ENCODE data around the gene GOSR2. TPM values are rescaled to one million over a fixed set of nuclear protein-coding genes. Genes with fewer than 3 reads are reported as not detected.

The GOSR2 gene
- total and polyA plus RNA-seq, 2 of the 13 experiments (the other 11 are each of a cell fraction or from before 2014, with no cell fraction given) = 61.5 to 63.9 TPM

DNA sequence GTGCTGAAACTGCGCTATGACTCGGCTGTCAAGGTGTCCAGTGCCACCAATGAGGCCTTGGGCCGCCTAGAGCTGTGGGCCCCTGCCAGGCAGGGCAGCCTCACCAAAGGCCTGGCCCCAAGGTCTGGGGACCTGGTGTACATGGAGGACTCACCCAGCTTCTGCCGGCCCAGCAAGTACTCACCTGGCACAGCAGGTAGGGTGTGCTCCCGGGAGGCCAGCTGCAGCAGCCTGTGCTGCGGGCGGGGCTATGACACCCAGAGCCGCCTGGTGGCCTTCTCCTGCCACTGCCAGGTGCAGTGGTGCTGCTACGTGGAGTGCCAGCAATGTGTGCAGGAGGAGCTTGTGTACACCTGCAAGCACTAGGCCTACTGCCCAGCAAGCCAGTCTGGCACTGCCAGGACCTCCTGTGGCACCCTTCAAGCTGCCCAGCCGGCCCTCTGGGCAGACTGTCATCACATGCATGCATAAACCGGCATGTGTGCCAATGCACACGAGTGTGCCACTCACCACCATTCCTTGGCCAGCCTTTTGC is 46.5 kb upstream of the GOSR2 start (continued):
- TF ChIP-seq, protein P1, sequence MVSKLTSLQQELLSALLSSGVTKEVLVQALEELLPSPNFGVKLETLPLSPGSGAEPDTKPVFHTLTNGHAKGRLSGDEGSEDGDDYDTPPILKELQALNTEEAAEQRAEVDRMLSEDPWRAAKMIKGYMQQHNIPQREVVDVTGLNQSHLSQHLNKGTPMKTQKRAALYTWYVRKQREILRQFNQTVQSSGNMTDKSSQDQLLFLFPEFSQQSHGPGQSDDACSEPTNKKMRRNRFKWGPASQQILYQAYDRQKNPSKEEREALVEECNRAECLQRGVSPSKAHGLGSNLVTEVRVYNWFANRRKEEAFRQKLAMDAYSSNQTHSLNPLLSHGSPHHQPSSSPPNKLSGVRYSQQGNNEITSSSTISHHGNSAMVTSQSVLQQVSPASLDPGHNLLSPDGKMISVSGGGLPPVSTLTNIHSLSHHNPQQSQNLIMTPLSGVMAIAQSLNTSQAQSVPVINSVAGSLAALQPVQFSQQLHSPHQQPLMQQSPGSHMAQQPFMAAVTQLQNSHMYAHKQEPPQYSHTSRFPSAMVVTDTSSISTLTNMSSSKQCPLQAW (CRISPR knock-in tag; IDR thresholded peaks at IDR 0.05) = 0 out of 2 replicates have a peak, but pooled peaks have one; percentile 39
- TF ChIP-seq, protein P2, sequence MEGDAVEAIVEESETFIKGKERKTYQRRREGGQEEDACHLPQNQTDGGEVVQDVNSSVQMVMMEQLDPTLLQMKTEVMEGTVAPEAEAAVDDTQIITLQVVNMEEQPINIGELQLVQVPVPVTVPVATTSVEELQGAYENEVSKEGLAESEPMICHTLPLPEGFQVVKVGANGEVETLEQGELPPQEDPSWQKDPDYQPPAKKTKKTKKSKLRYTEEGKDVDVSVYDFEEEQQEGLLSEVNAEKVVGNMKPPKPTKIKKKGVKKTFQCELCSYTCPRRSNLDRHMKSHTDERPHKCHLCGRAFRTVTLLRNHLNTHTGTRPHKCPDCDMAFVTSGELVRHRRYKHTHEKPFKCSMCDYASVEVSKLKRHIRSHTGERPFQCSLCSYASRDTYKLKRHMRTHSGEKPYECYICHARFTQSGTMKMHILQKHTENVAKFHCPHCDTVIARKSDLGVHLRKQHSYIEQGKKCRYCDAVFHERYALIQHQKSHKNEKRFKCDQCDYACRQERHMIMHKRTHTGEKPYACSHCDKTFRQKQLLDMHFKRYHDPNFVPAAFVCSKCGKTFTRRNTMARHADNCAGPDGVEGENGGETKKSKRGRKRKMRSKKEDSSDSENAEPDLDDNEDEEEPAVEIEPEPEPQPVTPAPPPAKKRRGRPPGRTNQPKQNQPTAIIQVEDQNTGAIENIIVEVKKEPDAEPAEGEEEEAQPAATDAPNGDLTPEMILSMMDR (CRISPR knock-in tag; IDR thresholded peaks at IDR 0.05) = peak; percentile 95
- TF ChIP-seq, protein P3, sequence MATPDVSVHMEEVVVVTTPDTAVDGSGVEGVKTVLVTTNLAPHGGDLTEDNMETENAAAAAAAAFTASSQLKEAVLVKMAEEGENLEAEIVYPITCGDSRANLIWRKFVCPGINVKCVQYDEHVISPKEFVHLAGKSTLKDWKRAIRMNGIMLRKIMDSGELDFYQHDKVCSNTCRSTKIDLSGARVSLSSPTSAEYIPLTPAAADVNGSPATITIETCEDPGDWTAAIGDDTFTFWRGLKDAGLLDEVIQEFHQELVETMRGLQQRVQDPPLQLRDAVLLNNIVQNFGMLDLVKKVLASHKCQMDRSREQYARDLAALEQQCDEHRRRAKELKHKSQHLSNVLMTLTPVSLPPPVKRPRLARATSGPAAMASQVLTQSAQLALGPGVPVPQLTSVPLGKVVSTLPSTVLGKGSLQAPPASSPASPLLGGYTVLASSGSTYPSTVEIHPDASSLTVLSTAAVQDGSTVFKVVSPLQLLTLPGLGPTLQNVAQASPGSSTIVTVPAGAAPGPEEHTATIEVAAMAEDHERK (CRISPR knock-in tag; IDR thresholded peaks at IDR 0.05; ENCODE audit: low read depth) = no peak
- TF ChIP-seq ZNF260 (CRISPR knock-in tag; IDR thresholded peaks at IDR 0.05; ENCODE audit: borderline replicate concordance, low read depth) (no peak), ZNF614 (CRISPR knock-in tag; IDR thresholded peaks at IDR 0.05; ENCODE audit: borderline replicate concordance) (0 out of 2 replicates have a peak, but pooled peaks have one; percentile 33), SPEN (CRISPR knock-in tag; IDR thresholded peaks at IDR 0.05; ENCODE audit: low read depth) (peak; percentile 54; the same call in 1 of the 2 replicates), HNRNPL (IDR thresholded peaks at IDR 0.05; ENCODE audit: low read depth, low read length) (peak; percentile 89), SAP130 (CRISPR knock-in tag; IDR thresholded peaks at IDR 0.05; ENCODE audit: low read depth) (0 out of 2 replicates have a peak, but pooled peaks have one; percentile 11)
- TF ChIP-seq, protein P4, sequence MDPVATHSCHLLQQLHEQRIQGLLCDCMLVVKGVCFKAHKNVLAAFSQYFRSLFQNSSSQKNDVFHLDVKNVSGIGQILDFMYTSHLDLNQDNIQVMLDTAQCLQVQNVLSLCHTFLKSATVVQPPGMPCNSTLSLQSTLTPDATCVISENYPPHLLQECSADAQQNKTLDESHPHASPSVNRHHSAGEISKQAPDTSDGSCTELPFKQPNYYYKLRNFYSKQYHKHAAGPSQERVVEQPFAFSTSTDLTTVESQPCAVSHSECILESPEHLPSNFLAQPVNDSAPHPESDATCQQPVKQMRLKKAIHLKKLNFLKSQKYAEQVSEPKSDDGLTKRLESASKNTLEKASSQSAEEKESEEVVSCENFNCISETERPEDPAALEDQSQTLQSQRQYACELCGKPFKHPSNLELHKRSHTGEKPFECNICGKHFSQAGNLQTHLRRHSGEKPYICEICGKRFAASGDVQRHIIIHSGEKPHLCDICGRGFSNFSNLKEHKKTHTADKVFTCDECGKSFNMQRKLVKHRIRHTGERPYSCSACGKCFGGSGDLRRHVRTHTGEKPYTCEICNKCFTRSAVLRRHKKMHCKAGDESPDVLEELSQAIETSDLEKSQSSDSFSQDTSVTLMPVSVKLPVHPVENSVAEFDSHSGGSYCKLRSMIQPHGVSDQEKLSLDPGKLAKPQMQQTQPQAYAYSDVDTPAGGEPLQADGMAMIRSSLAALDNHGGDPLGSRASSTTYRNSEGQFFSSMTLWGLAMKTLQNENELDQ (CRISPR knock-in tag; IDR thresholded peaks at IDR 0.05; ENCODE audit: borderline replicate concordance) = no peak
- TF ChIP-seq, protein P5, sequence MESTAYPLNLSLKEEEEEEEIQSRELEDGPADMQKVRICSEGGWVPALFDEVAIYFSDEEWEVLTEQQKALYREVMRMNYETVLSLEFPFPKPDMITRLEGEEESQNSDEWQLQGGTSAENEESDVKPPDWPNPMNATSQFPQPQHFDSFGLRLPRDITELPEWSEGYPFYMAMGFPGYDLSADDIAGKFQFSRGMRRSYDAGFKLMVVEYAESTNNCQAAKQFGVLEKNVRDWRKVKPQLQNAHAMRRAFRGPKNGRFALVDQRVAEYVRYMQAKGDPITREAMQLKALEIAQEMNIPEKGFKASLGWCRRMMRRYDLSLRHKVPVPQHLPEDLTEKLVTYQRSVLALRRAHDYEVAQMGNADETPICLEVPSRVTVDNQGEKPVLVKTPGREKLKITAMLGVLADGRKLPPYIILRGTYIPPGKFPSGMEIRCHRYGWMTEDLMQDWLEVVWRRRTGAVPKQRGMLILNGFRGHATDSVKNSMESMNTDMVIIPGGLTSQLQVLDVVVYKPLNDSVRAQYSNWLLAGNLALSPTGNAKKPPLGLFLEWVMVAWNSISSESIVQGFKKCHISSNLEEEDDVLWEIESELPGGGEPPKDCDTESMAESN (CRISPR knock-in tag; conservative IDR thresholded peaks at IDR 0.05) = no peak
- TF ChIP-seq, protein P6, sequence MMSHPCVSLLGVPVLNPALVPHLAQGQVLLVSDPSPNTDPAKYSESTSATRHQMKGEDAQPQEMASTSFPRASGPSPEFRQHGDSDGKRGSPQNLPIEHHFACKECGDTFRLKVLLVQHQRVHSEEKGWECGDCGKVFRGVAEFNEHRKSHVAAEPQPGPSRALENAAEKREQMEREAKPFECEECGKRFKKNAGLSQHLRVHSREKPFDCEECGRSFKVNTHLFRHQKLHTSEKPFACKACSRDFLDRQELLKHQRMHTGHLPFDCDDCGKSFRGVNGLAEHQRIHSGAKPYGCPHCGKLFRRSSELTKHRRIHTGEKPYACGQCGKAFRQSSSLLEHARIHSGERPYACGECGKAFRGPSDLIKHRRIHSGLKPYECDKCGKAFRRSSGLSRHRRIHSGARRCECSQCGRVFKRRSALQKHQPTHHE (CRISPR knock-in tag; IDR thresholded peaks at IDR 0.05; ENCODE audit: borderline replicate concordance) = no peak
- TF ChIP-seq, protein P7, sequence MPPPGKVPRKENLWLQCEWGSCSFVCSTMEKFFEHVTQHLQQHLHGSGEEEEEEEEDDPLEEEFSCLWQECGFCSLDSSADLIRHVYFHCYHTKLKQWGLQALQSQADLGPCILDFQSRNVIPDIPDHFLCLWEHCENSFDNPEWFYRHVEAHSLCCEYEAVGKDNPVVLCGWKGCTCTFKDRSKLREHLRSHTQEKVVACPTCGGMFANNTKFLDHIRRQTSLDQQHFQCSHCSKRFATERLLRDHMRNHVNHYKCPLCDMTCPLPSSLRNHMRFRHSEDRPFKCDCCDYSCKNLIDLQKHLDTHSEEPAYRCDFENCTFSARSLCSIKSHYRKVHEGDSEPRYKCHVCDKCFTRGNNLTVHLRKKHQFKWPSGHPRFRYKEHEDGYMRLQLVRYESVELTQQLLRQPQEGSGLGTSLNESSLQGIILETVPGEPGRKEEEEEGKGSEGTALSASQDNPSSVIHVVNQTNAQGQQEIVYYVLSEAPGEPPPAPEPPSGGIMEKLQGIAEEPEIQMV (CRISPR knock-in tag; IDR thresholded peaks at IDR 0.05; ENCODE audit: low read depth) = peak; percentile 60; the same call in 1 of the 2 replicates
- TF ChIP-seq, protein P8, sequence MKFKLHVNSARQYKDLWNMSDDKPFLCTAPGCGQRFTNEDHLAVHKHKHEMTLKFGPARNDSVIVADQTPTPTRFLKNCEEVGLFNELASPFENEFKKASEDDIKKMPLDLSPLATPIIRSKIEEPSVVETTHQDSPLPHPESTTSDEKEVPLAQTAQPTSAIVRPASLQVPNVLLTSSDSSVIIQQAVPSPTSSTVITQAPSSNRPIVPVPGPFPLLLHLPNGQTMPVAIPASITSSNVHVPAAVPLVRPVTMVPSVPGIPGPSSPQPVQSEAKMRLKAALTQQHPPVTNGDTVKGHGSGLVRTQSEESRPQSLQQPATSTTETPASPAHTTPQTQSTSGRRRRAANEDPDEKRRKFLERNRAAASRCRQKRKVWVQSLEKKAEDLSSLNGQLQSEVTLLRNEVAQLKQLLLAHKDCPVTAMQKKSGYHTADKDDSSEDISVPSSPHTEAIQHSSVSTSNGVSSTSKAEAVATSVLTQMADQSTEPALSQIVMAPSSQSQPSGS (CRISPR knock-in tag; IDR thresholded peaks at IDR 0.05) = no peak; the same call in 1 of the 2 replicates

Measured in HepG2 (cell line).